Astrocyte (in vitro differentiated cells and primary cell): ENCODE results near the gene CBX6.

Source experiments
- CTCF ChIP-seq: IDR thresholded peaks from 2 replicates; pipeline ENCODE4 v1.5.1; 2011; ENCODE audit warnings: low read depth, mild to moderate bottlenecking, inconsistent platforms, low read length, moderate library complexity; ENCODE audit not compliant: insufficient read depth
- EZH2 ChIP-seq: IDR thresholded peaks from 2 replicates; pipeline ENCODE4 v1.6.1; 2012; ENCODE audit warnings: mild to moderate bottlenecking, low read length, inconsistent platforms; ENCODE audit not compliant: insufficient read depth

DNA sequence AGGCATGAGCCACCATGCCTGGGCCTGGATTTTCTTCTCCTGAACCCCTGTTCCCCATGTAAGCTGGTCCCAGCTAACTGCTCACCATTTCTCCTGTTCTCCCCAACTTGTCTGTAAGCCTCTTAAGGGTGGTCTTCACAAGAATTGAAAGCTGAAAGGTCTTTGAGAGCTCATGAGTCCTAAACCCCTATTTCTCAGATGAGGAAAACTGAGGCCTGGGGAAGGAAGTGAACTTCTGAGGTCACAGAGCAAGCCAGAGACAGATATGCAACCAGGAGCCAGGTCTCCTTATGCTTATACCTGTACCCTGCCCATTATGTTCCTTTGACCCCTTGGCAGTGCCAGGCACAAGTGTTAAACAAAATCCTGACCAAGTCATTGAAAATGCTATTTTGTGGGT is 44.5 kb downstream of the CBX6 start:
- TF ChIP-seq CTCF (no peak), EZH2 (no peak)
